CD4-positive, alpha-beta memory T cell (primary cell): Measurements from ENCODE around the gene SCNN1G. TPM values are rescaled to one million over a fixed set of nuclear protein-coding genes. Genes with fewer than 3 reads are reported as not detected.
"Not testable (repeated sequence)": the region's sequence is repeated elsewhere in the genome, so short reads cannot be mapped to it uniquely, and the experiment has no call there.

Experiments
- CTCF ChIA-PET: fragments of 350-600 bp; sonication (Branson Sonifier 250); formaldehyde crosslinking; loops from one replicate; lab custom pipeline; 2021; ENCODE audit warnings: inconsistent platforms; ENCODE audit not compliant: partially characterized antibody; lab: Charles Lee
- POLR2A ChIA-PET: fragments of 350-600 bp; sonication (Branson Sonifier 250); formaldehyde crosslinking; loops from one replicate; lab custom pipeline; 2021; ENCODE audit not compliant: partially characterized antibody; lab: Charles Lee
- DNase-seq, 5 donors: peaks; one replicate each; pipeline versions ENCODE4 v3.0.0 to v3.0.0-alpha.2; 2020 to 2022; ENCODE audit warnings: mixed read lengths in 1 of 5
- H3K27ac ChIP-seq: one replicate; pipeline ENCODE4 v1.7.0; 2013; ENCODE audit warnings: low read depth, low read length
- H3K27me3 ChIP-seq: 2 replicates; pipeline ENCODE4 v1.7.0; 2013; ENCODE audit warnings: mild to moderate bottlenecking, low read length, moderate library complexity; ENCODE audit not compliant: insufficient read depth
- H3K36me3 ChIP-seq: 2 replicates; pipeline ENCODE4 v1.7.0; 2013; ENCODE audit warnings: mild to moderate bottlenecking, low read length, moderate library complexity; ENCODE audit not compliant: insufficient read depth
- H3K4me1 ChIP-seq: 2 replicates; pipeline ENCODE4 v1.7.0; 2013; ENCODE audit warnings: mild to moderate bottlenecking, low read length, moderate library complexity; ENCODE audit not compliant: insufficient read depth
- H3K4me3 ChIP-seq, 2 donors: one replicate each; pipeline ENCODE4 v1.7.0; 2013; ENCODE audit warnings: low read length in 2 of 2, mild to moderate bottlenecking in 1 of 2
- H3K9me3 ChIP-seq, 2 donors: one replicate each; pipeline ENCODE4 v1.7.0; 2013; ENCODE audit warnings: low read length in 2 of 2, control low read depth in 1 of 2; ENCODE audit not compliant: control insufficient read depth in 1 of 2
- H3K27ac Mint-ChIP-seq, 7 donors: one replicate each; pipeline ENCODE4 v1.8.0; 2020 to 2021; ENCODE audit warnings: mixed read lengths in 7 of 7, mild to moderate bottlenecking in 6 of 7, inconsistent platforms in 3 of 7, moderate library complexity in 3 of 7
- H3K27me3 Mint-ChIP-seq, 2 donors: one replicate each; pipeline ENCODE4 v1.8.0; 2020 to 2021; ENCODE audit warnings: mixed read lengths in 2 of 2
- H3K36me3 Mint-ChIP-seq, 2 donors: one replicate each; pipeline ENCODE4 v1.8.0; 2020 to 2021; ENCODE audit warnings: mixed read lengths in 2 of 2, inconsistent platforms in 1 of 2, mild to moderate bottlenecking in 1 of 2
- H3K4me1 Mint-ChIP-seq, 4 donors: one replicate each; pipeline ENCODE4 v1.8.0; 2020 to 2021; ENCODE audit warnings: mixed read lengths in 4 of 4, mild to moderate bottlenecking in 1 of 4
- H3K4me3 Mint-ChIP-seq, 8 donors: one replicate each; pipeline ENCODE4 v1.8.0; 2020 to 2021; ENCODE audit warnings: mixed read lengths in 8 of 8, mild to moderate bottlenecking in 7 of 8, moderate library complexity in 6 of 8, inconsistent platforms in 3 of 8
- H3K9me3 Mint-ChIP-seq, 8 donors: one replicate each; pipeline ENCODE4 v1.8.0; 2020 to 2021; ENCODE audit warnings: mixed read lengths in 8 of 8, mild to moderate bottlenecking in 5 of 8, inconsistent platforms in 3 of 8, moderate library complexity in 1 of 8
- intact Hi-C: fragments of 100-400 bp; cut with micrococcal nuclease; formaldehyde crosslinking; loops from one replicate; pipeline ENCODE4 v1.15.1; 2023
- polyA plus RNA-seq, 2 donors: library from polyadenylated mRNA; unstranded; fragments of 300-500 nt; fragmentation: Illumina TruSeq; gene quantifications; one replicate each; pipeline ENCODE4 v1.2.3, GENCODE V29; 2021
- total RNA-seq, 2 experiments: library from RNA; stranded (reverse); gene quantifications; one replicate each; pipeline ENCODE4 v1.2.3, GENCODE V29; 2021

SCNN1G gene
- total and polyA plus RNA-seq, 4 experiments from 2014 or later = not detected

GRCh38 chr16:23141033-23141432, 41.5 kb upstream of the SCNN1G start:
- H3K27me3 Mint-ChIP-seq = no peaks in the 10 kb centered on the region
- no peak for DNase-seq
- ChIA-PET POLR2A (no interaction called here), CTCF (no interaction called here)
- no peak overlapping the region for H3K27ac Mint-ChIP-seq
- no peaks in the 10 kb centered on the region for H3K9me3 ChIP-seq
- no peaks in the 10 kb centered on the region for H3K4me1 ChIP-seq
- no peak overlapping the region for H3K4me3 Mint-ChIP-seq
- H3K27ac ChIP-seq = no peak overlapping the region
- peaks cover 0 to 23% (median 14%) of the 10 kb centered on the region in 8 donors for H3K9me3 Mint-ChIP-seq
- H3K27me3 ChIP-seq = no peaks in the 10 kb centered on the region
- peaks cover 7 to 12% of the 10 kb centered on the region in 2 donors for H3K36me3 Mint-ChIP-seq
- no peaks in the 10 kb centered on the region for H3K36me3 ChIP-seq
- peaks cover 0 to 5% (median 3%) of the 10 kb centered on the region in 4 donors for H3K4me1 Mint-ChIP-seq
- intact Hi-C loops = no loop called here
- no peak overlapping the region for H3K4me3 ChIP-seq

GRCh38 chr16:23141500-23141899, 41.0 kb upstream of the SCNN1G start:
- CTCF ChIA-PET = no interaction called here
- no peaks in the 10 kb centered on the region for H3K4me1 ChIP-seq
- H3K4me3 ChIP-seq = no peak overlapping the region
- peaks cover 0 to 5% (median 3%) of the 10 kb centered on the region in 4 donors for H3K4me1 Mint-ChIP-seq
- H3K9me3 ChIP-seq = no peaks in the 10 kb centered on the region
- POLR2A ChIA-PET = no interaction called here
- peaks cover 0 to 20% (median 12%) of the 10 kb centered on the region in 8 donors for H3K9me3 Mint-ChIP-seq
- H3K27me3 ChIP-seq = no peaks in the 10 kb centered on the region
- no peaks in the 10 kb centered on the region for H3K27me3 Mint-ChIP-seq
- H3K27ac Mint-ChIP-seq = no peak overlapping the region
- intact Hi-C loops = no loop called here
- H3K27ac ChIP-seq = no peak overlapping the region
- H3K4me3 Mint-ChIP-seq = no peak overlapping the region
- H3K36me3 ChIP-seq = no peaks in the 10 kb centered on the region
- no peak for DNase-seq
- peaks cover 6 to 11% of the 10 kb centered on the region in 2 donors for H3K36me3 Mint-ChIP-seq

GRCh38 chr16:23141959-23142740, 40.4 kb upstream of the SCNN1G start:
- H3K4me1 Mint-ChIP-seq = peaks cover 0 to 6% (median 3%) of the 10 kb centered on the region in 4 donors
- H3K4me1 ChIP-seq = no peaks in the 10 kb centered on the region
- H3K27ac Mint-ChIP-seq = no peak overlapping the region
- peaks cover 0 to 17% (median 8%) of the 10 kb centered on the region in 8 donors for H3K9me3 Mint-ChIP-seq
- H3K27me3 ChIP-seq = no peaks in the 10 kb centered on the region
- no peak overlapping the region for H3K4me3 ChIP-seq
- H3K27me3 Mint-ChIP-seq = no peaks in the 10 kb centered on the region
- intact Hi-C loops = no loop called here
- no peak for DNase-seq
- H3K9me3 ChIP-seq = no peaks in the 10 kb centered on the region
- ChIA-PET POLR2A (no interaction called here), CTCF (interaction anchor here (1.0 kb wide), 1 partner anchor 11 kb away, joined by 3 read pairs; no protein-coding TSS in a partner anchor)
- H3K36me3 Mint-ChIP-seq = peaks cover 5 to 8% of the 10 kb centered on the region in 2 donors
- H3K27ac ChIP-seq = no peak overlapping the region
- H3K4me3 Mint-ChIP-seq = no peak overlapping the region
- H3K36me3 ChIP-seq = no peaks in the 10 kb centered on the region

GRCh38 chr16:23143391-23143790, 39.2 kb upstream of the SCNN1G start:
- Histone ChIP-seq H3K27me3 (no peaks in the 10 kb centered on the region), H3K27ac (no peak overlapping the region), H3K36me3 (no peaks in the 10 kb centered on the region), H3K4me1 (peaks cover 10% of the 10 kb centered on the region), H3K9me3 (no peaks in the 10 kb centered on the region), H3K4me3 (no peak overlapping the region)
- no peak for DNase-seq
- H3K27ac Mint-ChIP-seq = peak overlapping the region in 1 of 7 donors; percentile 50
- H3K9me3 Mint-ChIP-seq = peaks cover 0 to 6% (median 3%) of the 10 kb centered on the region in 8 donors
- CTCF ChIA-PET = no interaction called here
- H3K36me3 Mint-ChIP-seq = peaks cover 0 to 1% of the 10 kb centered on the region in 2 donors
- no peaks in the 10 kb centered on the region for H3K27me3 Mint-ChIP-seq
- POLR2A ChIA-PET = no interaction called here
- H3K4me3 Mint-ChIP-seq = no peak overlapping the region
- intact Hi-C loops = no loop called here
- H3K4me1 Mint-ChIP-seq = peaks cover 6 to 15% (median 10%) of the 10 kb centered on the region in 4 donors

GRCh38 chr16:23144393-23144792, 38.2 kb upstream of the SCNN1G start:
- peaks cover 6 to 16% (median 10%) of the 10 kb centered on the region in 4 donors for H3K4me1 Mint-ChIP-seq
- H3K36me3 Mint-ChIP-seq, H3K27ac ChIP-seq, CTCF ChIA-PET, H3K36me3 ChIP-seq, POLR2A ChIA-PET, H3K27me3 Mint-ChIP-seq, DNase-seq, H3K9me3 ChIP-seq, H3K27me3 ChIP-seq, H3K9me3 Mint-ChIP-seq, H3K27ac Mint-ChIP-seq, H3K4me3 ChIP-seq, intact Hi-C loops, H3K4me3 Mint-ChIP-seq: not testable (repeated sequence)
- H3K4me1 ChIP-seq = peaks cover 11% of the 10 kb centered on the region

- H3K27me3 Mint-ChIP-seq = no peaks in the 10 kb centered on the region
- CTCF ChIA-PET = no interaction called here
- H3K4me3 Mint-ChIP-seq = no peak overlapping the region
- no peak for DNase-seq
- peaks cover 8 to 24% (median 14%) of the 10 kb centered on the region in 4 donors for H3K4me1 Mint-ChIP-seq
- intact Hi-C loops = no loop called here
- no peaks in the 10 kb centered on the region for H3K27me3 ChIP-seq
- H3K27ac ChIP-seq = no peak overlapping the region
- POLR2A ChIA-PET = no interaction called here
- peaks cover 16% of the 10 kb centered on the region for H3K4me1 ChIP-seq
- no peak overlapping the region for H3K4me3 ChIP-seq
- H3K9me3 Mint-ChIP-seq = no peaks in the 10 kb centered on the region
- no peaks in the 10 kb centered on the region for H3K9me3 ChIP-seq
- no peak overlapping the region for H3K27ac Mint-ChIP-seq
- H3K36me3 ChIP-seq = no peaks in the 10 kb centered on the region
- H3K36me3 Mint-ChIP-seq = peaks cover 0 to 8% of the 10 kb centered on the region in 2 donors
Measured at GRCh38 chr16:23145186-23145585, 37.4 kb upstream of the SCNN1G start.

- CTCF ChIA-PET = no interaction called here
- H3K27ac Mint-ChIP-seq = no peak overlapping the region
- no peaks in the 10 kb centered on the region for H3K9me3 Mint-ChIP-seq
- POLR2A ChIA-PET = no interaction called here
- no peaks in the 10 kb centered on the region for H3K27me3 Mint-ChIP-seq
- no peaks in the 10 kb centered on the region for H3K9me3 ChIP-seq
- intact Hi-C loops = no loop called here
- no peak for DNase-seq
- H3K36me3 ChIP-seq = no peaks in the 10 kb centered on the region
- H3K27ac ChIP-seq = no peak overlapping the region
- no peak overlapping the region for H3K4me3 Mint-ChIP-seq
- peaks cover 8 to 26% (median 16%) of the 10 kb centered on the region in 4 donors for H3K4me1 Mint-ChIP-seq
- peaks cover 16% of the 10 kb centered on the region for H3K4me1 ChIP-seq
- H3K27me3 ChIP-seq = no peaks in the 10 kb centered on the region
- peaks cover 0 to 8% of the 10 kb centered on the region in 2 donors for H3K36me3 Mint-ChIP-seq
- no peak overlapping the region for H3K4me3 ChIP-seq
Measured at GRCh38 chr16:23145608-23146007, 36.9 kb upstream of the SCNN1G start.
